DND-41 (cell line): ENCODE results near the gene AKNA.

ENCODE experiments used
- EZH2 ChIP-seq: IDR thresholded peaks from 3 replicates; pipeline ENCODE4 v1.6.1; 2012; ENCODE audit warnings: borderline replicate concordance, low read depth, mild to moderate bottlenecking, moderate library complexity, low read length, inconsistent platforms; ENCODE audit not compliant: severe bottlenecking
- TF ChIP-seq, protein P1 (sequence below): IDR thresholded peaks from 2 replicates; pipeline ENCODE4 v1.5.1; 2012; ENCODE audit warnings: borderline replicate concordance, low read length, moderate library complexity, mild to moderate bottlenecking; ENCODE audit not compliant: poor library complexity, severe bottlenecking; ENCODE audit errors: extremely low read depth

DNA sequence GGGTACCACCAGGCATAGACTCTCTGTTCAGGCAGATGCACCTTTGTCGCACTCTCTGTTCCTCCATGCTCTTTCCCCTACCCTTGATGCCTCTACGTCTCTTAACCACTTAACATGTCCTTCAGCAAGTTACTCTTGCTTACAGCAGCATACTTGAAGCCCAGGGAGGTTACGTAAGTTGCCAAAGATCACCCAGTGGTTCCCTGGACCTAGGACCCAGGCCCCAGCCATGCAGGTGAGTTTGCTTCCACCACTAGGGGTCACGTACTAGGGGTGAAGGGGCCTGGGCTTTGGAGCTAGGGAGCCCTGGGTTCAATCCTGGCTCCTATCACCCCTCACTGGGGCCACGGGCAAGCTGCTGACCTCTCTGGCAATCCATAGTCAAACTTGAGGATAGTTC lies 8.9 kb downstream of the AKNA start:
- TF ChIP-seq, protein P1, sequence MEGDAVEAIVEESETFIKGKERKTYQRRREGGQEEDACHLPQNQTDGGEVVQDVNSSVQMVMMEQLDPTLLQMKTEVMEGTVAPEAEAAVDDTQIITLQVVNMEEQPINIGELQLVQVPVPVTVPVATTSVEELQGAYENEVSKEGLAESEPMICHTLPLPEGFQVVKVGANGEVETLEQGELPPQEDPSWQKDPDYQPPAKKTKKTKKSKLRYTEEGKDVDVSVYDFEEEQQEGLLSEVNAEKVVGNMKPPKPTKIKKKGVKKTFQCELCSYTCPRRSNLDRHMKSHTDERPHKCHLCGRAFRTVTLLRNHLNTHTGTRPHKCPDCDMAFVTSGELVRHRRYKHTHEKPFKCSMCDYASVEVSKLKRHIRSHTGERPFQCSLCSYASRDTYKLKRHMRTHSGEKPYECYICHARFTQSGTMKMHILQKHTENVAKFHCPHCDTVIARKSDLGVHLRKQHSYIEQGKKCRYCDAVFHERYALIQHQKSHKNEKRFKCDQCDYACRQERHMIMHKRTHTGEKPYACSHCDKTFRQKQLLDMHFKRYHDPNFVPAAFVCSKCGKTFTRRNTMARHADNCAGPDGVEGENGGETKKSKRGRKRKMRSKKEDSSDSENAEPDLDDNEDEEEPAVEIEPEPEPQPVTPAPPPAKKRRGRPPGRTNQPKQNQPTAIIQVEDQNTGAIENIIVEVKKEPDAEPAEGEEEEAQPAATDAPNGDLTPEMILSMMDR, result no peak
- TF ChIP-seq EZH2, result no peak
